Brain microvascular endothelial cell (primary cell): Measurements from ENCODE around the gene RBMS3.

Experiments
- DNase-seq: peaks from one replicate; pipeline ENCODE4 v3.0.0-alpha.2; 2020
- H3K27ac ChIP-seq: fragments of 250-450 bp; sonication (Bioruptor Pico); 2 replicates; pipeline ENCODE4 v1.5.1; 2020; ENCODE audit warnings: mild to moderate bottlenecking, moderate library complexity
- H3K27me3 ChIP-seq: fragments of 250-450 bp; sonication (Bioruptor Pico); replicated peaks from 2 replicates; pipeline ENCODE4 v1.5.1; 2020; ENCODE audit warnings: mild to moderate bottlenecking
- H3K36me3 ChIP-seq: fragments of 250-450 bp; sonication (Bioruptor Pico); replicated peaks from 2 replicates; pipeline ENCODE4 v1.5.1; 2020; ENCODE audit warnings: mild to moderate bottlenecking
- H3K4me3 ChIP-seq: 2 replicates; pipeline ENCODE4 v1.5.1; 2011; ENCODE audit warnings: low read depth, mild to moderate bottlenecking, control low read depth, low read length, moderate library complexity
- in situ Hi-C: cut with HindIII; loops from 2 replicates; pipeline ENCODE4 v1.10.0; 2017; ENCODE audit warnings: low sequenced_read_pairs, low pct_ligation_motif_present
- TF ChIP-seq, protein P1 (sequence below): IDR thresholded peaks from 2 replicates; pipeline ENCODE4 v1.5.1; 2011; ENCODE audit warnings: low read depth, mild to moderate bottlenecking, moderate library complexity, low read length, control low read depth, inconsistent platforms; ENCODE audit errors: missing control alignments

RBMS3 gene

DNA sequence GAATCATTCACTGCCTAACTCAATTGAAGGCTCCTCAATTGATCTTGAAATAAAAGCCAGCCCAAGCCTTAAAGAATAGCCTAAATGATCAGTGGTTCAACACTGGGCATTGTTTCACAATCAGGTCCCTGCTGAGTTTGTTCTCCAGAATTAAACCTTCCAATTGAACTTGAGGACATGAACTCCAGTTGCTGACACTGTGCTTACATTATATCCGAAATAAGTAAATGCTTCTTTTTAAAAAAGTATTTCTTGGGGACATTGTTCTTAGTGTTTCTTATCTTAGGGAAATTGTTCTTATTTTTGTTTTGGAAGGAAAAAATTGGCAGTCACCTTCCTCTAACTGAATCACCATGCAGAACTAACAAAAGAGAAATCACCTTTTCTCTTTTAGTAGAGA lies 450.2 kb downstream of the RBMS3 start:
- Histone ChIP-seq H3K4me3 (no peak overlapping the region), H3K36me3 (no peaks in the 10 kb centered on the region), H3K27ac (no peak overlapping the region), H3K27me3 (no peaks in the 10 kb centered on the region)
- TF ChIP-seq, protein P1, sequence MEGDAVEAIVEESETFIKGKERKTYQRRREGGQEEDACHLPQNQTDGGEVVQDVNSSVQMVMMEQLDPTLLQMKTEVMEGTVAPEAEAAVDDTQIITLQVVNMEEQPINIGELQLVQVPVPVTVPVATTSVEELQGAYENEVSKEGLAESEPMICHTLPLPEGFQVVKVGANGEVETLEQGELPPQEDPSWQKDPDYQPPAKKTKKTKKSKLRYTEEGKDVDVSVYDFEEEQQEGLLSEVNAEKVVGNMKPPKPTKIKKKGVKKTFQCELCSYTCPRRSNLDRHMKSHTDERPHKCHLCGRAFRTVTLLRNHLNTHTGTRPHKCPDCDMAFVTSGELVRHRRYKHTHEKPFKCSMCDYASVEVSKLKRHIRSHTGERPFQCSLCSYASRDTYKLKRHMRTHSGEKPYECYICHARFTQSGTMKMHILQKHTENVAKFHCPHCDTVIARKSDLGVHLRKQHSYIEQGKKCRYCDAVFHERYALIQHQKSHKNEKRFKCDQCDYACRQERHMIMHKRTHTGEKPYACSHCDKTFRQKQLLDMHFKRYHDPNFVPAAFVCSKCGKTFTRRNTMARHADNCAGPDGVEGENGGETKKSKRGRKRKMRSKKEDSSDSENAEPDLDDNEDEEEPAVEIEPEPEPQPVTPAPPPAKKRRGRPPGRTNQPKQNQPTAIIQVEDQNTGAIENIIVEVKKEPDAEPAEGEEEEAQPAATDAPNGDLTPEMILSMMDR = no peak
- DNase-seq = no peak
- in situ Hi-C loops = no loop called here

DNA sequence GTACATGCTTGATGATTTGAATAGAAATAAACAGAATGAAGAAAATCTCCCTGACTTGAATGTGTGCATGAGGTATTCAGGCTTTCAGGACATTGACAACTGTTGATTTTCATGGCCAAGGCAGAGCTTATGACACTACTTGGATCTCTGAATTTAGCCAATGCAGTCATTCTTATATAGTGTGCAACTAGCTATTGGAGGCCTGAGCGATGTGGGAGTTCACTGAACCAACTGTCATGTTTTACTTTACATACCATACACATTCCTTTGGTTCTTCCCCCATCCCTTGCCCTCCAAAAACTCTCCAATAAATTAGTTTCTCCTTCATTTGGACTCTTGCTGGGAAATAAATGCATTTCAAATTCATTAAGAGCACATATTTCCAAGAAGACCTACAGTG lies 460.4 kb downstream of the RBMS3 start:
- Histone ChIP-seq H3K27ac (no peak overlapping the region), H3K36me3 (no peaks in the 10 kb centered on the region), H3K27me3 (no peaks in the 10 kb centered on the region), H3K4me3 (no peak overlapping the region)
- TF ChIP-seq, protein P1 = no peak
- DNase-seq = no peak
- in situ Hi-C loops = no loop called here

DNA sequence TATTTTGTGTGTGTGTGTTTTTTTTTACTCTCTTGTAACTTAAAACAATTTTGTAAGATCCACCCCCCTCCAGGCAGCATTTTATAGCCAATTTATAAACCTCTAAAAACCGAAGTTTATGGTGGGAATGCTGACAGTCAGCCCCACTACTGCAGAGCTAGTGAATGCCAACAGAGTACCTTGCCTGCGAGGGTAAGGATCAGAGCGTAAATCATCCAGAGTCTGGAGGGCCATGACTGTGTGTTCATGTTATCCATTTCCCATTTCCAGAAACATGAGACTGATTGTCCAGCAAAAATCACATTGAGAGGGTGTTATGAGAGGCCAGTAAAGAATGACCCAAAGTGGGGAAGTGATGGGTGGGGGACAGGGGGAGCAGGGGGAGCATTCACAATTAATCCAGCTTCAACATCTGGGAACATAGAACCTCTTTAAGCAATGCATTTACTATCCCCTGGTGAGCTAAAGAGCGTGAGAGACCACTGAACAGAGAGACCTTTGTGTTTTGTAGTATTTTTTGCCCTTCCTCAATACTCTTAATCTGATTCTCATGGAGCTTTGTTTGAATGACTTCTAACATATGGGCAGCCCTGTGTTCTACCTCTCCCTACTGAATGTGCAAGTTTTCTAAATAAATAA lies 464.5 kb downstream of the RBMS3 start:
- H3K36me3 ChIP-seq = no peaks in the 10 kb centered on the region
- H3K27me3 ChIP-seq = no peaks in the 10 kb centered on the region
- in situ Hi-C loops = no loop called here
- no peak overlapping the region for H3K27ac ChIP-seq
- TF ChIP-seq, protein P1 = no peak
- no peak for DNase-seq
- H3K4me3 ChIP-seq = no peak overlapping the region

DNA sequence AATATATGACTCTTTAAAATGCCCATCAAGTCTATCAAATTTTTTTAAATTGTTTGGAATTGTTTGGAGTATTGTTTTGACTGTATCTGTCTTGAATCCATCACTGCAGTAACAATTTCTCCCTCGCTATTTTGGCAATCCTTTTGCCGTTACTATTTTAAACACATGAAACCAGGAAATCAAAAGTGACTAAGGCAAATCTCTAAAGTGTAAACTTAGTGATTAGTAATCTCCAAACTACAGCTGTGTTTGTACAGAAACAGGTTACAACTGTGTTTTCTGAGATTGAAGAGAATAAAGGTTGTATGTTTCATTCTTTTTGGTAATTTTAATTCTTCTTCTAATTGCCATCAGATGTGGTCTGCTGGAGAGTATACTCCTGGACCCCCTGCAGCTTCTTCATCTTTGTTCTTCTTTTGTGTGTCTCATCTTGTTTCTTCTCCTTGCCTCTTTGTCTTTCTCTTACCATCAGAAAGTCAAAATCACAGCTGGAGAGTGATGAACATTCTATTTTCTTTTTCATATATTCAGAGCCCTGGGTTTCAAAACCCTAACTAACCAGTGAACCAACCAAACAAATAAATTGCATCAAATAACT lies 465.4 kb downstream of the RBMS3 start:
- in situ Hi-C loops = no loop called here
- no peak for DNase-seq

DNA sequence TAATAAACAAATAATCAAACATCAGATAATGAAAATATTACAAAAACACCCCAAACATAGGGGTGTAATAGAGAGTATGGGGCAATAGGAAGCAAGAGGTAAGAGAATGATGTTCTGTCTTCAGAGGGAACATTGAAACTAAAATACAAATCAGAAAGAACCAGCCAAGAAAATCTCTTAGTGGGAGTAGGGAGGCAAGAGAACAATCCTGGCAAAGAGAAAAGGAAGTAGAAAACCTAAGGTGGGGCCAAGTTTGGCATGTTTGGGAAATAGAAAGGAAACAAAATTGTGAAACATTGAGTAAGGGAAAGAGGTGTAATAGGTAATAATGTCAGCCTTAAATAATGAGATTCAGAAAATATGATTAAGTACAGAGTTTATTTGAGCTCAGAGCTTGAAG lies 467.1 kb downstream of the RBMS3 start:
- in situ Hi-C loops = no loop called here
- no peak overlapping the region for H3K27ac ChIP-seq
- H3K4me3 ChIP-seq = no peak overlapping the region
- no peak for DNase-seq
- TF ChIP-seq, protein P1 = no peak
- H3K27me3 ChIP-seq = no peaks in the 10 kb centered on the region
- H3K36me3 ChIP-seq = no peaks in the 10 kb centered on the region

More for the DNA sequence above, 465.4 kb downstream of the RBMS3 start:
- no peak overlapping the region for H3K27ac ChIP-seq
- H3K4me3 ChIP-seq = no peak overlapping the region
- TF ChIP-seq, protein P1 = no peak
- H3K36me3 ChIP-seq = no peaks in the 10 kb centered on the region
- H3K27me3 ChIP-seq = no peaks in the 10 kb centered on the region
